GM20000 (cell line): ENCODE results near the gene B3GALT4.

Experiments used
- DNase-seq: peaks from one replicate; pipeline ENCODE4 v3.0.0; 2012; ENCODE audit warnings: low spot score
- CTCF ChIP-seq: IDR thresholded peaks from 2 replicates; pipeline ENCODE4 v1.5.1; 2012; ENCODE audit warnings: mild to moderate bottlenecking, control low read depth; ENCODE audit errors: extremely low read depth, missing control alignments

B3GALT4 gene

GRCh38 chr6:33288141-33288920 is 11.4 kb downstream of the B3GALT4 start:
- no peak for TF ChIP-seq CTCF
- DNase-seq, result no peak

DNA sequence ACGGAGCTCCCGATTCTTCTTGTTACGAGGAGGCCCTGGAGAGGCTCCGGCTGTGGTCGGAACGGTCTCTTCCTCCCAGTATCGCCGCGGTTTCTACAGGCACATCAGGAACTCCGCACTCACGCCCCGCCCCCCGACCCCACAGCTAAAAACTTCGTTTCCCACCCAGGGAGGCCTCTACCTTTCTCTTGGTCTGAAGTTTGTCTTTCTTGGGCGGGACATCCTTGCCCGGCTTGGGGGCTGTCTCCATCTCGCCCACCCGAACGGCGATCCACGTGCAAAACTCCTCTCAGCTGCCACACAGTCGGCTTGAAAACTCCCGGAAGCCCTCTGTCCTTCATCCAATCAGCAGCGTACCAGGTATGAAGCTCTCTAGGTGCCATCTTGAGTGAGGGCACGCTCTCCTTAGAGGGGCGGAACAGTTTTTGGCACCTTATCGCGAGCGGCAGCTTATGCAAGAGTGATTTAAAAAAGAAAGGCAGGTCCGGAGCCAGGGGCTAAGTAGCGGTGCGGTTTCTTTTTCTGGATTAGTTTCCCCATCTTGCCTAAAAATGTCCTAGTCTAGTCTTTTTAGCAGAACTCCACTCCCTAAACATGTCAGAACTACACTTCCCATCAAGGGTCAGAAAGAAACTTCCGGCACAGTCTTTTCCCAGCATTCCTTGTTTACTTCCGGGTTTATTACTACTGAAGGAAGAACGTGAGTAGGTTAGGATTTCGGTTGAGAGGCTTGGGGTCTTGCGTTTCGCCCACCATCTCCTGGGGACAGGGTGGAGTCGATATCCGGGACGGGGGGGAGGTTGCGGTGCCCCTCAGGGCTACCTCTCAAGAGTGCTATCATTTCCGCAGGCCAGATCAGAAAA is 12.2 kb downstream of the B3GALT4 start, which contains the start of the genes PFDN6 and WDR46:
PFDN6 (plus strand) TSS at position 681 of the 863 bp plus-strand sequence. CDS start 256 bp downstream, outside the sequence.
WDR46 (minus strand) TSS at position 319 of the 863 bp plus-strand sequence; CDS start at position 250, 69 bp downstream.
- DNase-seq, result peak; percentile 92
- TF ChIP-seq CTCF, result no peak

DNA sequence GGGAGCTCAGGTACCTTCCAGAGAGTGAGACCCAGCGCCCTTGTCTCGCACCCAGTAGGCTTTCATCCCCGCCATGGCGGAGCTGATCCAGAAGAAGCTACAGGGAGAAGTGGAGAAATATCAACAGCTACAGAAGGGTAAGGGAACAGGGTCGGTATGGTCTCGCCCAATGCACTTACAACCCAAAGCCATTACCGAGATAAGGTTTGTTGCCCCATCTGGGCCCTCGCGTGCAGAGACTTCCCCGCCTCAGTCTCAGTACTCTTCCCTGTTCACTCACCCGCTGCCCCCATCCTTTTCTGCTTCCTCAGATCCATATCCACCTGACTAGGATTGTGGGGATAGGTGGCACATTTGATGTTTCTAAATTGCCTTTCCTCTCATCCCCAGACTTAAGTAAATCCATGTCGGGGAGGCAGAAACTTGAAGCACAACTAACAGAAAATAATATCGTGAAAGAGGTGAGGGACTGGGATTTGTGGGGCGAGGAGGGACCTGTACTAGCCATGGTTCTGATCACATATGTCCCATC is 12.9 kb downstream of the B3GALT4 start:
- no peak for TF ChIP-seq CTCF
- no peak for DNase-seq

DNA sequence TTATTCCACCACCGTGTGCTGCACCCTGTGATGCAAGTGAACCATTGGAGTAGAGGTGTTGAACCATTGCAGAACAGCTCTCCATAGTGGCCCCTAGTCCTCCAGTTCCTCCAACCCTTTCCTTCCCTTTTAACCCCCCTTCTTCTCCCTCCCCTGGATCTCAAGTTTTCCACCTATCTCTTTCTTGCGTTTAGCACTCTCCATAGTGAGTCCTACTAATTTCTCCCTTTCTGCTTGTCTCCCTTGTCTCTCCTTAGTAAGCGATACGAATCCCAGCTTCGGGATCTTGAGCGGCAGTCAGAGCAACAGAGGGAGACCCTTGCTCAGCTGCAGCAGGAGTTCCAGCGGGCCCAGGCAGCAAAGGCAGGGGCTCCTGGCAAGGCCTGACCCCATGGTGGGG is 13.5 kb downstream of the B3GALT4 start:
- DNase-seq, result no peak
- TF ChIP-seq CTCF, result no peak

DNA sequence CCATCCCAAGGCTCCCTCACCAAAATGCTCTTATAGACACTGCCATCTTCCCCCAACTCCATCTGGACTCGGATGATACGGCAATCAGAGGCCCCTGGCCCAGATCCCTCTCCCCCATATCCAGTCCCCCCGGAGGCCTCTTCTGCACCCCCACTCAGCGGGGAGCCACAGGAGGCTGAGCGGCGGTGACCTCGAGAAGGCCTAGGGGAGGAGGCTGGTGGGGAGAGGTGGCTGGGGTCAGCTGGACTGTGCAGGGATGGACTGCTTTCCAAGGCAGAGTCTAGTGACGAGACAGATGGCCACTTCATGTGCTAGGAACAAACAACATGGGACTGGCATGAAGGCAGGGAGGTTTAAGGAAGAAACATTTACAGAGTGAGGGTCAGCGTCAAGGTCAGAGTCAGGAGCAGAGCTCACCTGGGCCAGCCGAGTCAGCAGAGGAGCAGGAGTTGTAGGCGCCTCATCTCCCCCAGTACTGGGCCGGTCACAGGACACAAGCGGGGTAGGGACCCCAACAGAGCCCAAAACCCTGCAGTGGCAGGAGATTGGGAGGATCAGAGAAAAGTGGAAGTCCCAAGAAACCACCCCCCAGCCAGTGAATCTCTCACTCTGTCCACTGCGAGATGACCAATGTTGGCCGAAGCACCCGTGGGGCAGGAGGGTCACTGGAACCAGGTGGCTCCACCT is 16.2 kb downstream of the B3GALT4 start:
- DNase-seq, result no peak
- TF ChIP-seq CTCF, result no peak

DNA sequence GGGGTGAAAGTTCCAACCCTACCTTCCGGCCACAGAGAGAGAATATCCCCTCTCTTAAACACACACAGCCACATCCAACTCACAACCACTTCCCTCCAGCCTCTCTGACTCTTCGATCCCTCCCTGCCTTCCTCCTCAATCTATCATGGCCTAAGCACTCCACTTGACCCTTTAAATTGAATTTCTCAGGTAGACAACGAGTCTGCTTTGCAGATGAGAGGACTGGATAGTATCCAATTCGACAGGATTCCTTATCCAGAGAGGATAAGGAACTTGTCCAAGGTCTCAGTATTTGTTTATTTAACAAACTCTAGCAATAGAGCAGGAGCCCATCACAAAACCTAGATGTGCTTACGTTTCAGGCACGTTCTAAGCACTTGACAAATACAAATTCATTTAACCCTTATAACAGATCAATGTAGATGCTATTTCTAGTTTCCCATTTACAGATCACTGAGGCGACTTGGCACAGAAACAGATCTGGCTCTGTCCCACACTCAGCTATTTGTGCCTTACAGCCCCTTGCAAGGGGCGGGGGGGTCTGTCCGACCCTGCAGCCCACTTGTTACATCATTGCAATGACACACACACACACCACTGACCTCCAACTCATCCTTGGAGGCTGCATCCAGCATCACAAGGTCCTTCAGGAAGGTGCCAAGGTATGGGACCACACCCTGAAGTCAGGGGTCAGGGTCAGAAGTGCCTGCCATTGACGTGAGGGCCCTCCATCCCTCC is 17.3 kb downstream of the B3GALT4 start:
- TF ChIP-seq CTCF, result no peak
- DNase-seq, result no peak
